GM18508 (cell line): ENCODE measurements around the gene SEPTIN10.
"Not testable (repeated sequence)": the region's sequence is repeated elsewhere in the genome, so short reads cannot be mapped to it uniquely, and the experiment has no call there.

ENCODE experiments used
- ATAC-seq: cut with Tn5 transposase; IDR thresholded peaks from one replicate; pipeline ENCODE4 v1.9.1; 2021; ENCODE audit warnings: moderate number of reproducible peaks; ENCODE audit not compliant: insufficient read depth, unreplicated experiment

SEPTIN10 gene

GRCh38 chr2:109607766-109608165 lies 6.0 kb downstream of the SEPTIN10 start:
- no peak for ATAC-seq

- ATAC-seq = no peak
These were observed 9.2 kb downstream of the SEPTIN10 start for GRCh38 chr2:109604597-109604996.

GRCh38 chr2:109602617-109603188 lies 11.1 kb downstream of the SEPTIN10 start:
- no peak for ATAC-seq

GRCh38 chr2:109601783-109602182 lies 12.0 kb downstream of the SEPTIN10 start:
- no peak for ATAC-seq

- no peak for ATAC-seq
These were observed 16.5 kb downstream of the SEPTIN10 start for GRCh38 chr2:109597283-109597682.

GRCh38 chr2:109595644-109596043 lies 18.1 kb downstream of the SEPTIN10 start:
- no peak for ATAC-seq

- no peak for ATAC-seq
These were observed 19.4 kb downstream of the SEPTIN10 start for GRCh38 chr2:109594246-109594885.

- no peak for ATAC-seq
These were observed 20.9 kb downstream of the SEPTIN10 start for GRCh38 chr2:109592905-109593304.

- ATAC-seq = no peak
These were observed 22.6 kb downstream of the SEPTIN10 start for GRCh38 chr2:109591206-109591605.

GRCh38 chr2:109586687-109587086 lies 27.1 kb downstream of the SEPTIN10 start:
- no peak for ATAC-seq

- no peak for ATAC-seq
These were observed 30.6 kb downstream of the SEPTIN10 start for GRCh38 chr2:109582928-109583895.

- not testable (repeated sequence) for ATAC-seq
These were observed 36.1 kb downstream of the SEPTIN10 start for GRCh38 chr2:109577630-109578029.

- no peak for ATAC-seq
These were observed 38.4 kb downstream of the SEPTIN10 start for GRCh38 chr2:109575373-109575772.

- no peak for ATAC-seq
These were observed 49.7 kb downstream of the SEPTIN10 start for GRCh38 chr2:109563980-109564550.

- ATAC-seq = no peak
These were observed 50.5 kb downstream of the SEPTIN10 start for GRCh38 chr2:109563288-109563687.

GRCh38 chr2:109562421-109562820 lies 51.3 kb downstream of the SEPTIN10 start:
- ATAC-seq = no peak

- ATAC-seq = no peak
These were observed 53.5 kb downstream of the SEPTIN10 start for GRCh38 chr2:109560265-109560664.

- ATAC-seq = no peak
These were observed 55.5 kb downstream of the SEPTIN10 start for GRCh38 chr2:109558076-109558882.

GRCh38 chr2:109557309-109557708 lies 56.5 kb downstream of the SEPTIN10 start:
- ATAC-seq = no peak

GRCh38 chr2:109555346-109555900 lies 58.3 kb downstream of the SEPTIN10 start:
- ATAC-seq = no peak
